Liver (tissue), 9 donors: ENCODE data around the gene PPP6R2. TPM values are rescaled to one million over a fixed set of nuclear protein-coding genes. Genes with fewer than 3 reads are reported as not detected.
A peak's percentile ranks its signal among the peaks of the same experiment; 100 is the strongest.

Source experiments
- DNase-seq: peaks from one replicate; pipeline ENCODE4 v3.0.0-alpha.2; 2017; ENCODE audit warnings: low spot score
- H3K27ac ChIP-seq, 2 donors: one replicate each; pipeline ENCODE4 v1.7.0; 2013; ENCODE audit warnings: inconsistent platforms in 2 of 2, low read length in 2 of 2, control low read depth in 1 of 2, low read depth in 1 of 2, mild to moderate bottlenecking in 1 of 2
- H3K27me3 ChIP-seq, 4 donors: one replicate each; pipeline versions ENCODE4 v1.6.1 to v1.7.0; 2013; ENCODE audit warnings: low read length in 3 of 4, inconsistent platforms in 1 of 4, mild to moderate bottlenecking in 1 of 4, moderate library complexity in 1 of 4; ENCODE audit not compliant: control insufficient read depth in 4 of 4, insufficient read depth in 4 of 4
- H3K36me3 ChIP-seq, 4 donors: one replicate each; pipeline versions ENCODE4 v1.6.1 to v1.7.0; 2013; ENCODE audit warnings: low read length in 3 of 4, mild to moderate bottlenecking in 3 of 4, low read depth in 1 of 4, moderate library complexity in 1 of 4; ENCODE audit not compliant: control insufficient read depth in 4 of 4, insufficient read depth in 3 of 4
- H3K4me1 ChIP-seq, 4 donors: one replicate each; pipeline versions ENCODE4 v1.6.1 to v1.7.0; 2013; ENCODE audit warnings: low read length in 3 of 4, mild to moderate bottlenecking in 3 of 4, moderate library complexity in 1 of 4; ENCODE audit not compliant: control insufficient read depth in 4 of 4, insufficient read depth in 4 of 4
- H3K4me3 ChIP-seq, 3 donors: one replicate each; pipeline versions ENCODE4 v1.6.1 to v1.7.0; 2013; ENCODE audit warnings: low read length in 3 of 3, control low read depth in 1 of 3, low read depth in 1 of 3, mild to moderate bottlenecking in 1 of 3
- H3K9ac ChIP-seq, 2 donors: one replicate each; pipeline ENCODE4 v1.7.0; 2013; ENCODE audit warnings: low read length in 2 of 2, mild to moderate bottlenecking in 2 of 2, moderate library complexity in 2 of 2, control low read depth in 1 of 2, low read depth in 1 of 2
- H3K9me3 ChIP-seq, 4 donors: one replicate each; pipeline versions ENCODE4 v1.6.1 to v1.7.0; 2013; ENCODE audit warnings: low read length in 3 of 4; ENCODE audit not compliant: control insufficient read depth in 4 of 4
- EGR1 ChIP-seq, 2 donors: IDR thresholded peaks; 2 replicates each; pipeline ENCODE4 v1.6.1; 2016 to 2018; ENCODE audit warnings: antibody characterized with exemption in 2 of 2, low read depth in 2 of 2
- FOXA1 ChIP-seq: IDR thresholded peaks from 2 replicates; pipeline ENCODE4 v1.6.1; 2016; ENCODE audit warnings: antibody characterized with exemption
- GABPA ChIP-seq, 2 donors: IDR thresholded peaks in 1 of 2; conservative IDR thresholded peaks in 1 of 2; 2 replicates each; pipeline ENCODE4 v1.6.1; 2016; ENCODE audit warnings: antibody characterized with exemption in 2 of 2, mild to moderate bottlenecking in 1 of 2, moderate library complexity in 1 of 2
- HNF4A ChIP-seq, 2 donors: conservative IDR thresholded peaks; 2 replicates each; pipeline ENCODE4 v1.6.1; 2016; ENCODE audit warnings: antibody characterized with exemption in 2 of 2, mild to moderate bottlenecking in 2 of 2
- HNF4G ChIP-seq: IDR thresholded peaks from 2 replicates; pipeline ENCODE4 v1.6.1; 2016; ENCODE audit warnings: antibody characterized with exemption
- JUND ChIP-seq, 2 donors: IDR thresholded peaks; 2 replicates each; pipeline ENCODE4 v1.6.1; 2016; ENCODE audit warnings: antibody characterized with exemption in 2 of 2
- NR2F2 ChIP-seq: IDR thresholded peaks from 2 replicates; pipeline ENCODE4 v1.6.1; 2016; ENCODE audit warnings: antibody characterized with exemption
- RAD21 ChIP-seq, 2 donors: IDR thresholded peaks; 2 replicates each; pipeline ENCODE4 v1.6.1; 2016; ENCODE audit warnings: antibody characterized with exemption in 2 of 2, mild to moderate bottlenecking in 2 of 2
- REST ChIP-seq: IDR thresholded peaks from 2 replicates; pipeline ENCODE4 v1.6.1; 2016; ENCODE audit warnings: antibody characterized with exemption, mild to moderate bottlenecking
- RXRA ChIP-seq, 2 donors: IDR thresholded peaks; 2 replicates each; pipeline ENCODE4 v1.6.1; 2017 to 2018; ENCODE audit warnings: antibody characterized with exemption in 2 of 2, mild to moderate bottlenecking in 1 of 2
- TAF1 ChIP-seq: conservative IDR thresholded peaks from 2 replicates; pipeline ENCODE4 v1.6.1; 2016; ENCODE audit warnings: antibody characterized with exemption, mild to moderate bottlenecking
- YY1 ChIP-seq: IDR thresholded peaks from 2 replicates; pipeline ENCODE4 v1.6.1; 2016; ENCODE audit warnings: antibody characterized with exemption, mild to moderate bottlenecking
- WGBS: extraction: QIAGEN DNeasy Blood & Tissue Kit; methylation state at CpG from one replicate; pipeline ENCODE4 v1.1.7; 2013; 5-methylcytosine and 5-hydroxymethylcytosine counted together
- polyA plus RNA-seq, 2 donors: library from polyadenylated mRNA; stranded (reverse) in 1 of 2; unstranded in 1 of 2; fragments of 200-250 nt in 1 of 2; fragments of >200 nt in 1 of 2; fragmentation: Nextera tagmentation in 1 of 2; extraction: Ambion mirVana in 1 of 2; gene quantifications; one replicate each; pipeline versions ENCODE4 v1.2.1 to v1.2.3, GENCODE V29; 2013 to 2015
- total RNA-seq, 2 donors: library from RNA; depleted of rRNA; stranded (reverse); fragments of >200 nt; gene quantifications; one replicate each; pipeline ENCODE4 v1.2.3, GENCODE V29; 2014
- donor health status: healthy.
- donor health status: healthy.
- donor health status: healthy.
- donor health status: healthy.
- donor health status: healthy.

The PPP6R2 gene
- total and polyA plus RNA-seq, 4 donors: 28.8 to 117 (median 47.2) TPM

- peaks cover 31 to 84% (median 52%) of the 10 kb centered on the region in 4 donors for H3K4me1 ChIP-seq
- peak overlapping the region in 1 of 3 donors; percentile 89 for H3K4me3 ChIP-seq
- no peaks in the 10 kb centered on the region for H3K9me3 ChIP-seq
- no peaks in the 10 kb centered on the region for H3K27me3 ChIP-seq
- H3K36me3 ChIP-seq: no peaks in the 10 kb centered on the region
- peak overlapping the region; percentile 85 to 90 for H3K27ac ChIP-seq
- DNase-seq: no peak
- 62% methylated on average over 22 of the region's 22 CpGs for WGBS
- TF ChIP-seq RXRA (IDR thresholded peaks at IDR 0.05): no peak
- H3K9ac ChIP-seq: peak overlapping the region in 1 of 2 donors; percentile 19
Measured at GRCh38 chr22:50304528-50305392, 38.4 kb upstream of the PPP6R2 start.

GRCh38 chr22:50305393-50305922, 37.7 kb upstream of the PPP6R2 start:
- Histone ChIP-seq H3K4me1 (peaks cover 27 to 77% (median 51%) of the 10 kb centered on the region in 4 donors), H3K4me3 (peak overlapping the region in 1 of 3 donors; percentile 89), H3K9me3 (no peaks in the 10 kb centered on the region), H3K9ac (peak overlapping the region in 1 of 2 donors; percentile 62), H3K27me3 (no peaks in the 10 kb centered on the region), H3K27ac (peak overlapping the region; percentile 85 to 90), H3K36me3 (no peaks in the 10 kb centered on the region)
- DNase-seq: no peak
- WGBS: 68% methylated on average over 14 of the region's 14 CpGs
- TF ChIP-seq YY1: no peak
- TF ChIP-seq TAF1: no peak
- TF ChIP-seq FOXA1: no peak
- TF ChIP-seq HNF4G: no peak
- no peak for TF ChIP-seq EGR1 (IDR thresholded peaks at IDR 0.05; ENCODE audit: low read depth in 2 of 2)
- no peak for TF ChIP-seq JUND (IDR thresholded peaks at IDR 0.05)
- no peak for TF ChIP-seq NR2F2
- TF ChIP-seq HNF4A (conservative IDR thresholded peaks at IDR 0.05): no peak
- no peak for TF ChIP-seq RAD21 (IDR thresholded peaks at IDR 0.05)

- peak overlapping the region; percentile 85 to 90 for H3K27ac ChIP-seq
- 4% methylated on average over 21 of the region's 21 CpGs for WGBS
- H3K9me3 ChIP-seq: no peaks in the 10 kb centered on the region
- H3K4me1 ChIP-seq: peaks cover 24 to 71% (median 45%) of the 10 kb centered on the region in 4 donors
- TF ChIP-seq NR2F2 (peak; percentile 25), RXRA (IDR thresholded peaks at IDR 0.05) (peak; percentile 14 to 44), HNF4A (conservative IDR thresholded peaks at IDR 0.05) (peak in 1 of 2 donors; percentile 62), REST (peak; percentile 41), EGR1 (IDR thresholded peaks at IDR 0.05; ENCODE audit: low read depth in 2 of 2) (peak in 1 of 2 donors; percentile 61), RAD21 (IDR thresholded peaks at IDR 0.05) (no peak), HNF4G (no peak), YY1 (peak; percentile 34), GABPA (IDR thresholded peaks at IDR 0.05 in 1 of 2, conservative IDR thresholded peaks at IDR 0.05 in 1 of 2) (peak in 1 of 2 donors; percentile 57), JUND (IDR thresholded peaks at IDR 0.05) (peak in 1 of 2 donors; percentile 59)
- H3K9ac ChIP-seq: peak overlapping the region; percentile 57 to 78
- no peak for DNase-seq
- H3K36me3 ChIP-seq: no peaks in the 10 kb centered on the region
- H3K27me3 ChIP-seq: no peaks in the 10 kb centered on the region
- peak overlapping the region; percentile 54 to 89 (median 65) for H3K4me3 ChIP-seq
Measured at GRCh38 chr22:50305923-50306566, 37.1 kb upstream of the PPP6R2 start.
